HepG2 (cell line): ENCODE measurements around the gene HOXD12. TPM values are rescaled to one million over a fixed set of nuclear protein-coding genes. Genes with fewer than 3 reads are reported as not detected.

Source experiments
- CBX1 ChIP-seq: IDR thresholded peaks from one replicate; pipeline ENCODE4 v1.6.1; 2016; ENCODE audit warnings: antibody characterized with exemption, low read depth
- HDAC1 ChIP-seq: sonication (generic); formaldehyde crosslinking; IDR thresholded peaks from 2 replicates; pipeline ENCODE4 v1.5.1; 2020; ENCODE audit warnings: mild to moderate bottlenecking, missing genetic modification reagents
- MEIS2 ChIP-seq: sonication (generic); formaldehyde crosslinking; IDR thresholded peaks from 2 replicates; pipeline ENCODE4 v1.9.0; 2021; ENCODE audit warnings: mild to moderate bottlenecking, missing genetic modification reagents
- MTA3 ChIP-seq: sonication (generic); formaldehyde crosslinking; IDR thresholded peaks from 2 replicates; pipeline ENCODE4 v1.4.0; 2020; ENCODE audit warnings: missing genetic modification reagents
- PHF5A ChIP-seq: IDR thresholded peaks from one replicate; pipeline ENCODE4 v1.6.1; 2018; ENCODE audit warnings: low read depth, missing genetic modification reagents; ENCODE audit not compliant: unreplicated experiment
- SAP130 ChIP-seq: IDR thresholded peaks from 2 replicates; pipeline ENCODE4 v1.6.1; 2016; ENCODE audit warnings: low read depth
- STAT5B ChIP-seq: sonication (generic); formaldehyde crosslinking; IDR thresholded peaks from 2 replicates; pipeline ENCODE4 v1.4.0; 2020; ENCODE audit warnings: missing genetic modification reagents
- TCF7 ChIP-seq: sonication (generic); IDR thresholded peaks from 2 replicates; pipeline ENCODE4 v1.6.1; 2016; ENCODE audit warnings: antibody characterized with exemption, low read depth
- TEAD3 ChIP-seq: optimal IDR thresholded peaks from 2 replicates; pipeline ENCODE3; 2016; ENCODE audit warnings: borderline replicate concordance
- ZKSCAN1 ChIP-seq: fragments of 150-350 bp; IDR thresholded peaks from 2 replicates; pipeline ENCODE4 v1.6.1; 2014; ENCODE audit warnings: low read length
- ZNF207 ChIP-seq: fragments of 450-650 bp; IDR thresholded peaks from 2 replicates; pipeline ENCODE4 v1.6.1; 2016; ENCODE audit warnings: antibody characterized with exemption, borderline replicate concordance
- ZNF550 ChIP-seq: sonication (generic); formaldehyde crosslinking; IDR thresholded peaks from 2 replicates; pipeline ENCODE4 v1.4.0; 2020; ENCODE audit warnings: mild to moderate bottlenecking, missing genetic modification reagents, borderline replicate concordance
- ZNF780A ChIP-seq: sonication (generic); formaldehyde crosslinking; IDR thresholded peaks from 2 replicates; pipeline ENCODE4 v1.8.0; 2022; ENCODE audit warnings: mild to moderate bottlenecking, missing genetic modification reagents, moderate library complexity
- ZNF790 ChIP-seq: sonication (generic); formaldehyde crosslinking; IDR thresholded peaks from 2 replicates; pipeline ENCODE4 v1.8.0; 2022; ENCODE audit warnings: missing genetic modification reagents, mild to moderate bottlenecking, borderline replicate concordance
- polyA plus RNA-seq, 8 experiments: library from polyadenylated mRNA; depleted of rRNA in 3 of 8; stranded (reverse) in 7 of 8; unstranded in 1 of 8; fragments of >200 nt; fragmentation: Illumina TruSeq in 4 of 8; extraction: Trizol in 4 of 8; gene quantifications; 2 replicates each; pipeline versions ENCODE4 v1.2.1 to v1.2.3, GENCODE V29; 2011 to 2016; ENCODE audit warnings: low read depth in 4 of 8, missing spikeins in 1 of 8, mixed read lengths in 1 of 8; ENCODE audit not compliant: insufficient read depth in 1 of 8
- total RNA-seq, 5 experiments: library from RNA; depleted of rRNA; stranded (reverse); fragments of >200 nt; fragmentation: Illumina TruSeq; extraction: Trizol; gene quantifications; 2 replicates each; pipeline ENCODE4 v1.2.3, GENCODE V29; 2016; ENCODE audit warnings: low read depth in 1 of 5
- TF ChIP-seq, protein P1 (sequence below): sonication (generic); formaldehyde crosslinking; IDR thresholded peaks from 2 replicates; pipeline ENCODE4 v1.9.0; 2022; ENCODE audit warnings: low read depth, missing genetic modification reagents
- TF ChIP-seq, protein P2 (sequence below): sonication (generic); formaldehyde crosslinking; IDR thresholded peaks from 2 replicates; pipeline ENCODE4 v1.8.1; 2023; ENCODE audit warnings: mild to moderate bottlenecking, missing genetic modification reagents
- TF ChIP-seq, protein P3 (sequence below): sonication (generic); formaldehyde crosslinking; IDR thresholded peaks from 2 replicates; pipeline ENCODE4 v1.8.1; 2022; ENCODE audit warnings: mild to moderate bottlenecking, missing genetic modification reagents
- TF ChIP-seq, protein P4 (sequence below): sonication (generic); formaldehyde crosslinking; IDR thresholded peaks from 2 replicates; pipeline ENCODE4 v1.4.0; 2020; ENCODE audit warnings: missing genetic modification reagents, borderline replicate concordance
- TF ChIP-seq, protein P5 (sequence below): sonication (generic); formaldehyde crosslinking; IDR thresholded peaks from 2 replicates; pipeline ENCODE4 v1.8.1; 2023; ENCODE audit warnings: mild to moderate bottlenecking, moderate library complexity, missing genetic modification reagents

Gene HOXD12
- total and polyA plus RNA-seq, 2 of the 13 experiments (the other 11 are each of a cell fraction or from before 2014, with no cell fraction given) = not detected

DNA sequence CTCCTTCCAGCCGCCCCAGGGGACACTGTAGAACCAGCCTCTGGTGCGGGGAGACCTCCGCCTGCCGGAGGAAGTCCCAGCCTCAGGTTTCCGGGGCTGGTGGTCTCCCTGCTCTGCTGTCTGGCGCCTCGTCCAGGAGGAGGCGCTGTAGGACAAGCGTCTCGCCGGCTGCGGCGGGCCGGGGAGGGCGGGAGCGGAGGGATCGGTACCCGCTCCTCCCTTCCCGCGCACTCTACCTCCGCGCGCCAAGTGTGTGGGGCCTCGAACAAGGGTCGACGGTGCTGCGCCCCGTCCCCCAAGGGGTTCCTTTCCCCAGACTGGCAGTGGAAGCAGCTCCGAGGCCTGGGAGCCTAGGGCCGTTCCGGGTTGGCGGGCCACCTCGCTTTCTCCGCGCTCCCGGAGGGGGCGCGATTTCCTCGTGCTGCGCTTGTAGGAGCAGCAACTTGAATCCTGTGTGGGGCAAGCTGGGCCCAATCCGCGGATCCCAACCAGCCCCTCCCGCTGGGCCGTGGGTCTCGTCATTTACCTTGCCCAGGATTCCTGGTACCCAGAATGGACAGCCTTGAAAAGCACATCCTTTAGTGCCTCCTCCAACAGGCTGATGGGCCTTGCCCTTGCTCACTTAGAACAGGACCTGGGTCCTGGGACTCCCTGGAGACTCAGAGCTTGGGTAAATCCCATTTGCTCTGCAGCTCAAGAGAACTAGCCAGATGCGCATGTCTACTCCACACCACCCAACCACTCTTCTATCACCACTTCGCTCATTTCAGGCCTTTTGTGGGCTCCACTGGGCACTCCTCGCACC, 41.1 kb downstream of the HOXD12 start (continued):
- TF ChIP-seq, protein P1, sequence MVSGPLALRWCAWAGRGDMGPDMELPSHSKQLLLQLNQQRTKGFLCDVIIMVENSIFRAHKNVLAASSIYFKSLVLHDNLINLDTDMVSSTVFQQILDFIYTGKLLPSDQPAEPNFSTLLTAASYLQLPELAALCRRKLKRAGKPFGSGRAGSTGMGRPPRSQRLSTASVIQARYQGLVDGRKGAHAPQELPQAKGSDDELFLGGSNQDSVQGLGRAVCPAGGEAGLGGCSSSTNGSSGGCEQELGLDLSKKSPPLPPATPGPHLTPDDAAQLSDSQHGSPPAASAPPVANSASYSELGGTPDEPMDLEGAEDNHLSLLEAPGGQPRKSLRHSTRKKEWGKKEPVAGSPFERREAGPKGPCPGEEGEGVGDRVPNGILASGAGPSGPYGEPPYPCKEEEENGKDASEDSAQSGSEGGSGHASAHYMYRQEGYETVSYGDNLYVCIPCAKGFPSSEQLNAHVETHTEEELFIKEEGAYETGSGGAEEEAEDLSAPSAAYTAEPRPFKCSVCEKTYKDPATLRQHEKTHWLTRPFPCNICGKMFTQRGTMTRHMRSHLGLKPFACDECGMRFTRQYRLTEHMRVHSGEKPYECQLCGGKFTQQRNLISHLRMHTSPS = no peak
- peak; percentile 61; the same call in 1 of the 2 replicates for TF ChIP-seq HDAC1
- TF ChIP-seq, protein P2, sequence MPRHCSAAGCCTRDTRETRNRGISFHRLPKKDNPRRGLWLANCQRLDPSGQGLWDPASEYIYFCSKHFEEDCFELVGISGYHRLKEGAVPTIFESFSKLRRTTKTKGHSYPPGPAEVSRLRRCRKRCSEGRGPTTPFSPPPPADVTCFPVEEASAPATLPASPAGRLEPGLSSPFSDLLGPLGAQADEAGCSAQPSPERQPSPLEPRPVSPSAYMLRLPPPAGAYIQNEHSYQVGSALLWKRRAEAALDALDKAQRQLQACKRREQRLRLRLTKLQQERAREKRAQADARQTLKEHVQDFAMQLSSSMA (CRISPR knock-in tag) = peak; percentile 86; the same call in 1 of the 2 replicates
- TF ChIP-seq, protein P3, sequence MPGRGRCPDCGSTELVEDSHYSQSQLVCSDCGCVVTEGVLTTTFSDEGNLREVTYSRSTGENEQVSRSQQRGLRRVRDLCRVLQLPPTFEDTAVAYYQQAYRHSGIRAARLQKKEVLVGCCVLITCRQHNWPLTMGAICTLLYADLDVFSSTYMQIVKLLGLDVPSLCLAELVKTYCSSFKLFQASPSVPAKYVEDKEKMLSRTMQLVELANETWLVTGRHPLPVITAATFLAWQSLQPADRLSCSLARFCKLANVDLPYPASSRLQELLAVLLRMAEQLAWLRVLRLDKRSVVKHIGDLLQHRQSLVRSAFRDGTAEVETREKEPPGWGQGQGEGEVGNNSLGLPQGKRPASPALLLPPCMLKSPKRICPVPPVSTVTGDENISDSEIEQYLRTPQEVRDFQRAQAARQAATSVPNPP (CRISPR knock-in tag) = peak; percentile 51
- peak; percentile 87 for TF ChIP-seq ZNF790 (CRISPR knock-in tag)
- no peak for TF ChIP-seq TCF7
- peak; percentile 47 for TF ChIP-seq TEAD3 (CRISPR knock-in tag)
- TF ChIP-seq, protein P4, sequence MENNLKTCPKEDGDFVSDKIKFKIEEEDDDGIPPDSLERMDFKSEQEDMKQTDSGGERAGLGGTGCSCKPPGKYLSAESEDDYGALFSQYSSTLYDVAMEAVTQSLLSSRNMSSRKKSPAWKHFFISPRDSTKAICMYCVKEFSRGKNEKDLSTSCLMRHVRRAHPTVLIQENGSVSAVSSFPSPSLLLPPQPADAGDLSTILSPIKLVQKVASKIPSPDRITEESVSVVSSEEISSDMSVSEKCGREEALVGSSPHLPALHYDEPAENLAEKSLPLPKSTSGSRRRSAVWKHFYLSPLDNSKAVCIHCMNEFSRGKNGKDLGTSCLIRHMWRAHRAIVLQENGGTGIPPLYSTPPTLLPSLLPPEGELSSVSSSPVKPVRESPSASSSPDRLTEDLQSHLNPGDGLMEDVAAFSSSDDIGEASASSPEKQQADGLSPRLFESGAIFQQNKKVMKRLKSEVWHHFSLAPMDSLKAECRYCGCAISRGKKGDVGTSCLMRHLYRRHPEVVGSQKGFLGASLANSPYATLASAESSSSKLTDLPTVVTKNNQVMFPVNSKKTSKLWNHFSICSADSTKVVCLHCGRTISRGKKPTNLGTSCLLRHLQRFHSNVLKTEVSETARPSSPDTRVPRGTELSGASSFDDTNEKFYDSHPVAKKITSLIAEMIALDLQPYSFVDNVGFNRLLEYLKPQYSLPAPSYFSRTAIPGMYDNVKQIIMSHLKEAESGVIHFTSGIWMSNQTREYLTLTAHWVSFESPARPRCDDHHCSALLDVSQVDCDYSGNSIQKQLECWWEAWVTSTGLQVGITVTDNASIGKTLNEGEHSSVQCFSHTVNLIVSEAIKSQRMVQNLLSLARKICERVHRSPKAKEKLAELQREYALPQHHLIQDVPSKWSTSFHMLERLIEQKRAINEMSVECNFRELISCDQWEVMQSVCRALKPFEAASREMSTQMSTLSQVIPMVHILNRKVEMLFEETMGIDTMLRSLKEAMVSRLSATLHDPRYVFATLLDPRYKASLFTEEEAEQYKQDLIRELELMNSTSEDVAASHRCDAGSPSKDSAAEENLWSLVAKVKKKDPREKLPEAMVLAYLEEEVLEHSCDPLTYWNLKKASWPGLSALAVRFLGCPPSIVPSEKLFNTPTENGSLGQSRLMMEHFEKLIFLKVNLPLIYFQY (CRISPR knock-in tag) = peak; percentile 84
- peak; percentile 55; the same call in 1 of the 2 replicates for TF ChIP-seq MEIS2 (CRISPR knock-in tag)
- TF ChIP-seq MTA3 (CRISPR knock-in tag) = no peak
- TF ChIP-seq, protein P5, sequence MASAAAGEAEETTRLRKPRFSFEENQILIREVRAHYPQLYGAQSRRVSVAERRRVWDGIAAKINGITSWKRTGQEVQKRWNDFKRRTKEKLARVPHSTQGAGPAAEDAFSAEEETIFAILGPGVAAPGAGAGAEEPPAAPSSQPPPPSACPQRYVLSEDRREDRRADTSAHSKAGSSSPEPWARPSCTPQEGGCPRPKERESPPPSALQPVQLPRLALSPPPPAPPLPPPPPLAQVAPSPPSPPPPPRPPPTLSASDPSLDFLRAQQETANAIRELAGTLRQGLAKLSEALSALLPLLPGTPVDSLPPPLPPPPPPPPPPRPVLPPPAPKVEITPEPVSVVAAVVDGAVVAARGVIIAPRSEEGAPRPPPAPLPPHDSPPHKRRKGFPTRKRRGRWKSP = peak; percentile 65; the same call in 1 of the 2 replicates
- no peak for TF ChIP-seq STAT5B (CRISPR knock-in tag)
- no peak for TF ChIP-seq ZNF550
- no peak for TF ChIP-seq PHF5A (CRISPR knock-in tag)
- no peak for TF ChIP-seq ZNF780A
- no peak for TF ChIP-seq ZNF207
- TF ChIP-seq SAP130 (CRISPR knock-in tag) = no peak
- peak; percentile 67 for TF ChIP-seq CBX1
- peak; percentile 54; the same call in 1 of the 2 replicates for TF ChIP-seq ZKSCAN1
